ENCODE results near the gene GAL3ST1.

GAL3ST1 gene

DNA sequence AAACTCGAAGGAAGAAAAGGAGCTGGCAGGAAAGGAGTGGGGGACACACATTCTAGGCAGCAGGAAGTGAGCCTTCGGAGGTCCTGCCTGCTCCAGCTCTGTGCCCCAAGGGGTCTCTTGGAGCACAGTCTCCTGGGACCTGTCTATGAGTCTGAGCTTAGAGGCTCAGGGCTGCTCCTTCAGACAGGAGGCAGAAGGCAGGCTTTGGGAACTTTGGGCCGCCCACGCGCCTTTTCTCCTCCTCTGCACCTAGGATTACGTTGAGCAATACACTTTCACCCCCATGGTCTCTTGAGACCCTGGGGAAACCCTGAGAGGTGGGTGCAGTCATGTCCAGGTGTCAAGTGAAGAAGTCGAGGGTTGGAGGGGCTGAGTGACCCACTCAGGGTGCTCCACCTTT, 33.5 kb upstream of the GAL3ST1 start:
- no peak overlapping the region for H3K27ac ChIP-seq (ENCODE audit: low read depth, low read length)
- H3K9ac ChIP-seq (ENCODE audit: low read depth, low read length) = no peak overlapping the region
- peaks cover 7% of the 10 kb centered on the region for H3K36me3 ChIP-seq (ENCODE audit: control insufficient read depth, insufficient read depth, low read length)
- no peak overlapping the region; the same call in 1 of the 2 replicates for H3K4me3 ChIP-seq (ENCODE audit: low read depth, low read length)
- H3K9me3 ChIP-seq (ENCODE audit: control insufficient read depth, insufficient read depth, low read length) = no peaks in the 10 kb centered on the region
- no peaks in the 10 kb centered on the region for H3K27me3 ChIP-seq (ENCODE audit: control insufficient read depth, insufficient read depth, low read length)
- peaks cover 16% of the 10 kb centered on the region for H3K4me1 ChIP-seq (ENCODE audit: control insufficient read depth, insufficient read depth, low read length)

DNA sequence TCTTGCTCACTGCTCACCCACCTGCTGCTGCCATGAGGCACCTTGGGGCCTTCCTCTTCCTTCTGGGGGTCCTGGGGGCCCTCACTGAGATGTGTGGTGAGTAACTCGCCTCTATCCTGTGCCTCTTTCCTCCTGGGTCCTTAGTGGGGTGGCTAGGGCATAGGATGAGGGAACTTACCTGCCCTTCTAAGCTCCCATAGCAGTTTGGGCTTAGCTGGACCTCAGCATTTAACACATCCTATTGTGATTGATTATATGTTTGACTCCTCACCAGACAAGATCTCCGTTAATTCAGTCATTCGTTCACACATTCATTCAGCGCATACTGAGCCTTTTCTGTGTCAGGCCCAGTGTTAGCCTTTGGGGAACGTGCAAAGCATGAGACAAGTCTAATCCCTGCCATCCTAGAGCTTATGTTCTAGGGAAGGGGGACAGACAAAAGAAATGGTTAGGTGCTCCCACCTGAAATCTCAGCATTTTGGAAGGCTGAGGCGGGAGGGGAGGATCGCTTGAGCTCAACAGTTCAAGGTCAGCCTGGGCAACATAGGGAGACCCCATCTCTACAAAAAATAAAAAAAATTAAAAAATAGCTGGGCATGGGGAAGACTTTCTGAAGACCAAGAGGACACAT, 33.0 kb upstream of the GAL3ST1 start:
- H3K4me1 ChIP-seq (ENCODE audit: control insufficient read depth, insufficient read depth, low read length) = peaks cover 16% of the 10 kb centered on the region
- peak overlapping the region; percentile 19; the same call in 1 of the 2 replicates for H3K9ac ChIP-seq (ENCODE audit: low read depth, low read length)

DNA sequence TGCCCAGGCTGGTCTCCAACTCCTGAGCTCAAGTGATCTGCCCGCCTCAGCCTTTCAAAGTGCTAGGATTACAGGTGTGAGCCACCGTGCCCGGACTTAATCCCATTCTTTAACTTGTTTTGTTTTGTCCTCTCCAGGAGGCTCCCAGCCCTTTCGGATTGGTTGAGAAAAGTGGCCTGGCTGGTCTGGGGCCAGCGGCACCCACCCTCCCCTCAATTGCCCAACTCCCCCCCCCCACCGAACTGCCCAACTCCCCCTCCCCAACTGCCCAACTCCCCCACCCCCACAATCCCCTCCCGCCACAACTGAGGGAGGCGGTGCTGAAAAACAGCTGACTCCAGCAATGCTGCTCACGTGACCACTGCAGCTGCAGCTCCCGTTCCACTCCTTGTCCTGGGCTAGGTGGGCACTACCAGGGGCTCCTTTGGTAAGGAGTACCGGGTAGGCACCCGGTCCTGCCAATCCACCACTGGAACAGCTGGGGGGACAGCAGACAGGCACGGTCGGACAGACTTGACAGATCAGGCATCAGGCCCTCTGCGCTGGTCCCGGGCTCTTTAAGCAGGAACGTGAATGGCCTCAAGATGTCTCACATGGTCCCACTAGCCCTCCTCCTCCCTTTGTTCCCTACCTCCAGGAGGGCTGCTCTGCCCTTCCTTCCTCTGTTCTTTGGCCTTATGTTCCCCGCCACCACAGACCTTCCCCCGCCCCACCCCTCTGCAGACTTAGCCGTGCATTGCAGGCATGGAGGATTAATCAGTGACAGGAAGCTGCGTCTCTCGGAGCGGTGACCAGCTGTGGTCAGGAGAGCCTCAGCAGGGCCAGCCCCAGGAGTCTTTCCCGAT, 32.2 kb upstream of the GAL3ST1 start, which contains the start of gene TCN2:
Gene TCN2, plus strand, starts transcription at position 720 of the 845 bp plus-strand sequence. CDS start 158 bp downstream, outside the sequence.
- Histone ChIP-seq H3K36me3 (ENCODE audit: control insufficient read depth, insufficient read depth, low read length) (peaks cover 7% of the 10 kb centered on the region), H3K27me3 (ENCODE audit: control insufficient read depth, insufficient read depth, low read length) (no peaks in the 10 kb centered on the region), H3K9ac (ENCODE audit: low read depth, low read length) (peak within 1 kb of the TSS; percentile 63; the same call in 1 of the 2 replicates), H3K27ac (ENCODE audit: low read depth, low read length) (peak within 1 kb of the TSS; percentile 92), H3K4me1 (ENCODE audit: control insufficient read depth, insufficient read depth, low read length) (peaks cover 16% of the 10 kb centered on the region), H3K9me3 (ENCODE audit: control insufficient read depth, insufficient read depth, low read length) (no peaks in the 10 kb centered on the region), H3K4me3 (ENCODE audit: low read depth, low read length) (peak within 1 kb of the TSS; percentile 62)

More for the DNA sequence above, 33.0 kb upstream of the GAL3ST1 start:
- H3K4me3 ChIP-seq (ENCODE audit: low read depth, low read length) = peak overlapping the region; percentile 62
- no peaks in the 10 kb centered on the region for H3K27me3 ChIP-seq (ENCODE audit: control insufficient read depth, insufficient read depth, low read length)
- H3K36me3 ChIP-seq (ENCODE audit: control insufficient read depth, insufficient read depth, low read length) = peaks cover 7% of the 10 kb centered on the region
- H3K9me3 ChIP-seq (ENCODE audit: control insufficient read depth, insufficient read depth, low read length) = no peaks in the 10 kb centered on the region
- H3K27ac ChIP-seq (ENCODE audit: low read depth, low read length) = peak overlapping the region; percentile 92

DNA sequence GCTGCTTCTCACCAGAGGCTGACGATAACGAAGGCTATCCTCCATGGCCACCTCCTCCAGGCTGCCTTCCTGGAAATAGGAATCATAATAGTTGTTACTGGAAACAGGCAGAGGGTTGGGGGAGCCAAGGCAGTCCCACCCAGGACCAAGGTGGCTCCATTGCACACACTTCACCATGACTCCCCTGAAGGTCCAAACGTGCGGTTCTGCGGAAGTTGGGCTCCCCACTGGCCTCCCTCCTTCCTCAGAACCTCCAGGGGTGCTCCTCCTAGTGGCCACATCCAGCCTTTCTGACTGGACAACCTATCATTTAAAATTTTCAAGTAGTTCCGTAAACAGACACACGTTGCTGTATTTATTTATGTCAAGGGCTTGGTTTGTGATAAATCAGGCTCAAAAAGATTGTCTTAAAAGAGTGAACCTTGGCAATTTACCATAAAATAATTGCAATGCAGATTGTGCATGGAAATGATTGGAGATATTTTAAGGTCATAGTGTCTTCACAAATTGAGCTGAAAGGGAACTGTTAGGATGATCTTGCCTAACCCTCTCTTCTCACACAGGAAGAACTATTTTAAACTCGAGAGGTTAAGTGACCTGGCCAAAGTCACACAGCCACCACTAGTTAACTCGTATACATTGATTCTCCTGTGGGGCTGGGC, 31.1 kb upstream of the GAL3ST1 start:
- H3K4me1 ChIP-seq (ENCODE audit: control insufficient read depth, insufficient read depth, low read length) = peaks cover 16% of the 10 kb centered on the region
- H3K27me3 ChIP-seq (ENCODE audit: control insufficient read depth, insufficient read depth, low read length) = no peaks in the 10 kb centered on the region
- no peaks in the 10 kb centered on the region for H3K9me3 ChIP-seq (ENCODE audit: control insufficient read depth, insufficient read depth, low read length)
- H3K27ac ChIP-seq (ENCODE audit: low read depth, low read length) = peak overlapping the region; percentile 92
- no peaks in the 10 kb centered on the region for H3K36me3 ChIP-seq (ENCODE audit: control insufficient read depth, insufficient read depth, low read length)
- 0 out of 2 replicates have a peak overlapping the region, but pooled peaks have one; percentile 16 for H3K9ac ChIP-seq (ENCODE audit: low read depth, low read length)
- peak overlapping the region; percentile 38; the same call in 1 of the 2 replicates for H3K4me3 ChIP-seq (ENCODE audit: low read depth, low read length)

DNA sequence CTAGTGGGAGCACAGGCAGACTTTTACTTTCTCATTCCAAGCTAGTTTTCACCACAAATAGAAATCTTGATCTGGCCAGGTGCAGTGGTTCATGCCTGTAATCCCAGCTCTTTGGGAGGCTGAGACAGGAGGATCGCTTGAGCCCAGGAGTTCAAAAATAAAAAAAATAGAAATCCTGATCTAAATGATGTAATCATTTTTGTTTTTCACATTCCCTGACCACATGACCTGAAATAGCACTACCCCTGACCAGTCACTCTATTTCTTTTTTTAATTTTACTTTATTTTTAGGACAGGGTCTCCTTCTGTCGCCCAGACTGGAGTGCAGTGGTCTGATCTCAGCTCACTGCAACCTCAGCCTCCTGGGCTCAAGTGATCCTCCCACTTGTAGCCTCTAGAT, 30.3 kb upstream of the GAL3ST1 start:
- Histone ChIP-seq H3K9ac (ENCODE audit: low read depth, low read length) (no peak overlapping the region), H3K27me3 (ENCODE audit: control insufficient read depth, insufficient read depth, low read length) (no peaks in the 10 kb centered on the region)

DNA sequence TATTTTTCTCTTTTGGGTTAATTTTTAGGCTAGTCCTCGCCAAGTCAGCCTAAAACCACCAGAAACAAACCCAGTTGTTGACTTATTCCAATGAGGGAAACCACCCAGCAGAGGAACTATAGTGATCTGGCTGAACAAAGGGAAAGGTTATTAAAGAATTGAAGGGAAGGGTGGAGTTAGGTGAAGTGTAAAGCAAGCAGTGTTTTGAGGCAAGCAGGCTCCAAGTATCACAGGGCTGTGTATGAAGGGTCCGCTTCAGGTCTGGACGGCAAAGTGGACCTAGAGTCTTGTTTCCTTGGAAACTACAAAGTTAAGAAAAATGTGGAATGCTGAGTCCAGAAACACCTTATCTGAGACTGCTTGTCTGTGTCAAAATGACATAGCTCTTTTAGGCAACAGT, 29.3 kb upstream of the GAL3ST1 start:
- Histone ChIP-seq H3K4me1 (ENCODE audit: control insufficient read depth, insufficient read depth, low read length) (peaks cover 13% of the 10 kb centered on the region), H3K27ac (ENCODE audit: low read depth, low read length) (no peak overlapping the region), H3K9ac (ENCODE audit: low read depth, low read length) (no peak overlapping the region), H3K4me3 (ENCODE audit: low read depth, low read length) (no peak overlapping the region), H3K36me3 (ENCODE audit: control insufficient read depth, insufficient read depth, low read length) (no peaks in the 10 kb centered on the region), H3K9me3 (ENCODE audit: control insufficient read depth, insufficient read depth, low read length) (no peaks in the 10 kb centered on the region), H3K27me3 (ENCODE audit: control insufficient read depth, insufficient read depth, low read length) (no peaks in the 10 kb centered on the region)

More for the DNA sequence above, 30.3 kb upstream of the GAL3ST1 start:
- Histone ChIP-seq H3K4me1 (ENCODE audit: control insufficient read depth, insufficient read depth, low read length) (peaks cover 16% of the 10 kb centered on the region), H3K36me3 (ENCODE audit: control insufficient read depth, insufficient read depth, low read length) (no peaks in the 10 kb centered on the region), H3K27ac (ENCODE audit: low read depth, low read length) (no peak overlapping the region), H3K4me3 (ENCODE audit: low read depth, low read length) (no peak overlapping the region), H3K9me3 (ENCODE audit: control insufficient read depth, insufficient read depth, low read length) (no peaks in the 10 kb centered on the region)

DNA sequence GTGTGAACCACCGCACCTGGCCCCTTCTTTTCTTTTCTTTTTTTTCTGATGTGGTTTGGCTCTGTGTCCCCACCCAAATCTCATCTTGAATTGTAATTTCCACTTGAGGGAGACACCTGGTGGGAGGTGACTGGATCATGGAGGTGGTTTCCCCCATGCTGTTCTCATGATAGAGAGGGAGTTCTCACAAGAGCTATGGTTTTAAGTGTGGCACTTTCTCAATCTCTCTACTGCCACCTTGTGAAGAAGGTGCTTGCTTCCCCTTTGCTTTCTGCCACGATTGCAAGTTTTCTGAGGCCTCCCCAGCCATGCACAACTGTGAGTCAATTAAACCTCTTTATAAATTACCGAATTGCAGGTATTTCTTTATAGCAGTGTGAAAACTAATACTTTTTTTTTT, 27.6 kb upstream of the GAL3ST1 start:
- no peak overlapping the region for H3K27ac ChIP-seq (ENCODE audit: low read depth, low read length)
- no peak overlapping the region for H3K4me3 ChIP-seq (ENCODE audit: low read depth, low read length)
- no peaks in the 10 kb centered on the region for H3K27me3 ChIP-seq (ENCODE audit: control insufficient read depth, insufficient read depth, low read length)
- H3K4me1 ChIP-seq (ENCODE audit: control insufficient read depth, insufficient read depth, low read length) = peaks cover 8% of the 10 kb centered on the region
- no peaks in the 10 kb centered on the region for H3K36me3 ChIP-seq (ENCODE audit: control insufficient read depth, insufficient read depth, low read length)
- H3K9me3 ChIP-seq (ENCODE audit: control insufficient read depth, insufficient read depth, low read length) = no peaks in the 10 kb centered on the region
- H3K9ac ChIP-seq (ENCODE audit: low read depth, low read length) = no peak overlapping the region

DNA sequence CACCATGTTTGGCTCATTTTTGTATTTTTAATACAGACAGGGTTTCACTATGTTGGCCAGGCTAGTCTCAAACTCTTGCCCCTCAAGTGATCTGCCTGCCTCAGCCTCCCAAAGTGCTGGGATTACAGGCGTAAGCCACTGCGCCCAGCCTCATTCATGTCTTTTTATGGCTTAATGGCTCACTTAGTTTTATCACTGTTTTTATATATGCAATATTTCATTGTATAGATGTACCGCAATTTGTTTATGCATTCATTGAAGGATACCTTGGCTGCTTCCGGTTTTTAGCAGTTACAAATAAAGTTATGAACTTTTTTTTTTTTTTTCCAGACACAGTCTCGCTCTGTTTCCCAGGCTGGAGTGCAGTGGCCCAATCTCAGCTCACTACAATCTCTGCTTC, 27.0 kb upstream of the GAL3ST1 start:
- Histone ChIP-seq H3K27me3 (ENCODE audit: control insufficient read depth, insufficient read depth, low read length) (no peaks in the 10 kb centered on the region), H3K9ac (ENCODE audit: low read depth, low read length) (no peak overlapping the region), H3K4me3 (ENCODE audit: low read depth, low read length) (no peak overlapping the region), H3K27ac (ENCODE audit: low read depth, low read length) (no peak overlapping the region), H3K9me3 (ENCODE audit: control insufficient read depth, insufficient read depth, low read length) (no peaks in the 10 kb centered on the region), H3K4me1 (ENCODE audit: control insufficient read depth, insufficient read depth, low read length) (peaks cover 8% of the 10 kb centered on the region), H3K36me3 (ENCODE audit: control insufficient read depth, insufficient read depth, low read length) (no peaks in the 10 kb centered on the region)

DNA sequence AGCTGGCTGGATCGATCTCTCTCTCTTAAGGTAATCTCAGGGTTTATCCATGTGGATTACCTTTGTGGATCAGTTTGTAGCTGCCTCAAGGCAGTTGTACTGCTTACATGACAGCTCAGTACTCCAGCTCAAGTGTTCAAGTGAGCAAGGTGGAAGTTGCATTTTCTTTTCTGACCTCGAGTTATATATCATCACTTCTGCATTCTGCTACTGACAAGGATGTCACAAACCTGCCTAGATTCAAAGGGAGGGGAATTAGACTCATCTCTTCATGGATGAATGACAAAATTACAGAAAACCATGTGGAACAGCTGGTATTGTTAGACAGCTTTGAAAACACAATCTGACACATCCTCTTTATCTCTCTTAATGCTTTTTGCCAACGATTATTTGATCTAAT, 26.5 kb upstream of the GAL3ST1 start:
- no peaks in the 10 kb centered on the region for H3K36me3 ChIP-seq (ENCODE audit: control insufficient read depth, insufficient read depth, low read length)
- no peaks in the 10 kb centered on the region for H3K9me3 ChIP-seq (ENCODE audit: control insufficient read depth, insufficient read depth, low read length)
- no peaks in the 10 kb centered on the region for H3K27me3 ChIP-seq (ENCODE audit: control insufficient read depth, insufficient read depth, low read length)

DNA sequence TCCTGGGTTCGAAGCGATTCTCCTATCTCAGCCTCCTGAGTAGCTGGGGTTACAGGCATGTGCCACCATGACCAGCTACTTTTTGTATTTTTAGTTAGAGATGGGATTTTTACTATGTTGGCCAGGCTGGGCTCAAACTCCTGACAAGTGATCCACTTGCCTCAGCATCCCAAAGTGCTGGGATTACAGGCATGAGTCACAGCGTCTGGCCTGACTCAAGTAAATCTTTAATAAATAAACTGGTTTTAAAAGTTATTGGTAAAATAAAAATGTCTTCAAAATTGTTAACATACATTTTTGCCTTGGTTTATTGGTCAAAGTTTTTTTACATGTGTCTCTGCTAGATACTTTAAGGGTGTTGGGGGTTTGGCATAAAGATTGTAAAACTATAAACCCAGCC, 24.5 kb upstream of the GAL3ST1 start:
- Histone ChIP-seq H3K36me3 (ENCODE audit: control insufficient read depth, insufficient read depth, low read length) (no peaks in the 10 kb centered on the region), H3K4me3 (ENCODE audit: low read depth, low read length) (no peak overlapping the region), H3K9ac (ENCODE audit: low read depth, low read length) (no peak overlapping the region), H3K9me3 (ENCODE audit: control insufficient read depth, insufficient read depth, low read length) (no peaks in the 10 kb centered on the region), H3K27ac (ENCODE audit: low read depth, low read length) (no peak overlapping the region), H3K27me3 (ENCODE audit: control insufficient read depth, insufficient read depth, low read length) (0 out of 2 replicates have a peak, but pooled peaks cover under 1% of the 10 kb centered on the region), H3K4me1 (ENCODE audit: control insufficient read depth, insufficient read depth, low read length) (no peaks in the 10 kb centered on the region)

More for the DNA sequence above, 26.5 kb upstream of the GAL3ST1 start:
- Histone ChIP-seq H3K4me1 (ENCODE audit: control insufficient read depth, insufficient read depth, low read length) (peaks cover 8% of the 10 kb centered on the region), H3K9ac (ENCODE audit: low read depth, low read length) (no peak overlapping the region), H3K27ac (ENCODE audit: low read depth, low read length) (no peak overlapping the region), H3K4me3 (ENCODE audit: low read depth, low read length) (no peak overlapping the region)
